A549 treated with CpdA at 1 μM for 4 hours (cell line): ENCODE measurements around the gene PRR20D. TPM values are rescaled to one million over a fixed set of nuclear protein-coding genes. Genes with fewer than 3 reads are reported as not detected.

ENCODE experiments used
- total RNA-seq: library from RNA; stranded (reverse); fragments of 200-300 nt; extraction: Qiagen RNA extraction; gene quantifications from 5 replicates; pipeline ENCODE4 v1.2.3, GENCODE V29; 2022; ENCODE audit warnings: low read depth

The PRR20D gene
- total RNA-seq, result not detected in 5 replicates

DNA sequence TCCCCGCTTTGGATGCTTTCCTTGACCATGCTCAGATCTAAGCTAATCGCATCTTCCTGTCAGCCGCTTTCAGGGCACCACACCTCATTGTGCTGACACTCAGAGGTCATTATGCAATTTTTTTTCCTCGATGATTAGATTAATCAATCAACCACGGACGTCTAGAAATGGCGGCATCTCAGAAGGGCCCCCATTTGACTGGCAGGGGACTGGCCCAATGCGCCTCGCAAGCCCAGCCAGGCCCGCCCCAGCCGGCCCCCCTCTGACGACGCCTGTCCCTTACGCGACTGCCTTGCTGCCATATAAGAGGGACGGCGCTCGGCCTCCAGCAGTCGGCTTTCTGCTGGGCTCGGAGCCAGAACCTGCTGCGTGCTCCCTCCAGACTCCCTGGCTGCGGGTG lies at the start of gene PRR20D:
PRR20D (plus strand) TSS at position 301 of the 400 bp plus-strand sequence. CDS start 387 bp downstream, outside the sequence.

DNA sequence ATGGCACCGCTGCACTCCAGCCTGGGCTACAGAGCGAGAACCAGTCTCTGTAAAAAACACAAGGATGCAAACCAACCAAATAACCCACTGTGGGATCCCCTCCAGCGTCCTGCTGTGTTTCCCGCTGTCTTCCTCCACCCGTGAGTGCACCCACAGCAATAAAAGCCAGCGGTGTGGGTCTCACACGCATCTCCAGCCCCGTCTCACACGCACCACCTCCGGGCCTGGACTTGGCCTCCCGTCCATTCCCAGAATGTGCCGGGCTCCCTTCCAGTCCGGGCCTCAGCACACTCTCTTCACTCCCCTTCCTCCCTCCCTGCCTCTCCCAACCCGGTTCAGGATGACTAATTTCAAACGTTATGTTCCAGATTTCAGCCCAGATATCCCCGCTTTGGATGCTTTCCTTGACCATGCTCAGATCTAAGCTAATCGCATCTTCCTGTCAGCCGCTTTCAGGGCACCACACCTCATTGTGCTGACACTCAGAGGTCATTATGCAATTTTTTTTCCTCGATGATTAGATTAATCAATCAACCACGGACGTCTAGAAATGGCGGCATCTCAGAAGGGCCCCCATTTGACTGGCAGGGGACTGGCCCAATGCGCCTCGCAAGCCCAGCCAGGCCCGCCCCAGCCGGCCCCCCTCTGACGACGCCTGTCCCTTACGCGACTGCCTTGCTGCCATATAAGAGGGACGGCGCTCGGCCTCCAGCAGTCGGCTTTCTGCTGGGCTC lies 20.0 kb upstream of the PRR20D start, which contains the start of gene PRR20A:
PRR20A (plus strand) TSS at position 684 of the 734 bp plus-strand sequence. CDS start 387 bp downstream, outside the sequence.

DNA sequence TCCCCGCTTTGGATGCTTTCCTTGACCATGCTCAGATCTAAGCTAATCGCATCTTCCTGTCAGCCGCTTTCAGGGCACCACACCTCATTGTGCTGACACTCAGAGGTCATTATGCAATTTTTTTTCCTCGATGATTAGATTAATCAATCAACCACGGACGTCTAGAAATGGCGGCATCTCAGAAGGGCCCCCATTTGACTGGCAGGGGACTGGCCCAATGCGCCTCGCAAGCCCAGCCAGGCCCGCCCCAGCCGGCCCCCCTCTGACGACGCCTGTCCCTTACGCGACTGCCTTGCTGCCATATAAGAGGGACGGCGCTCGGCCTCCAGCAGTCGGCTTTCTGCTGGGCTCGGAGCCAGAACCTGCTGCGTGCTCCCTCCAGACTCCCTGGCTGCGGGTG lies 13.2 kb upstream of the PRR20D start, which contains the start of gene PRR20B:
PRR20B (plus strand) TSS at position 301 of the 400 bp plus-strand sequence. CDS start 387 bp downstream, outside the sequence.

DNA sequence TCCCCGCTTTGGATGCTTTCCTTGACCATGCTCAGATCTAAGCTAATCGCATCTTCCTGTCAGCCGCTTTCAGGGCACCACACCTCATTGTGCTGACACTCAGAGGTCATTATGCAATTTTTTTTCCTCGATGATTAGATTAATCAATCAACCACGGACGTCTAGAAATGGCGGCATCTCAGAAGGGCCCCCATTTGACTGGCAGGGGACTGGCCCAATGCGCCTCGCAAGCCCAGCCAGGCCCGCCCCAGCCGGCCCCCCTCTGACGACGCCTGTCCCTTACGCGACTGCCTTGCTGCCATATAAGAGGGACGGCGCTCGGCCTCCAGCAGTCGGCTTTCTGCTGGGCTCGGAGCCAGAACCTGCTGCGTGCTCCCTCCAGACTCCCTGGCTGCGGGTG lies 6.7 kb upstream of the PRR20D start, which contains the start of gene PRR20C:
PRR20C (plus strand) TSS at position 301 of the 400 bp plus-strand sequence. CDS start 387 bp downstream, outside the sequence.

DNA sequence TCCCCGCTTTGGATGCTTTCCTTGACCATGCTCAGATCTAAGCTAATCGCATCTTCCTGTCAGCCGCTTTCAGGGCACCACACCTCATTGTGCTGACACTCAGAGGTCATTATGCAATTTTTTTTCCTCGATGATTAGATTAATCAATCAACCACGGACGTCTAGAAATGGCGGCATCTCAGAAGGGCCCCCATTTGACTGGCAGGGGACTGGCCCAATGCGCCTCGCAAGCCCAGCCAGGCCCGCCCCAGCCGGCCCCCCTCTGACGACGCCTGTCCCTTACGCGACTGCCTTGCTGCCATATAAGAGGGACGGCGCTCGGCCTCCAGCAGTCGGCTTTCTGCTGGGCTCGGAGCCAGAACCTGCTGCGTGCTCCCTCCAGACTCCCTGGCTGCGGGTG lies 6.5 kb downstream of the PRR20D start, which contains the start of gene PRR20E:
PRR20E (plus strand) TSS at position 301 of the 400 bp plus-strand sequence. CDS start 387 bp downstream, outside the sequence.

Other genes with a start within 250 kb of the PRR20D start
- not detected in 5 replicates for gene PRR20A, start 19.7 kb upstream of the PRR20D start, total RNA-seq
- gene PRR20B, start 13.1 kb upstream of the PRR20D start, total RNA-seq, result not detected in 5 replicates
- gene PRR20C, start 6.6 kb upstream of the PRR20D start, total RNA-seq, result not detected in 5 replicates
- not detected in 5 replicates for gene PRR20E, start 6.6 kb downstream of the PRR20D start, total RNA-seq